Activated CD8-positive, alpha-beta T cell treated with anti-CD3 and anti-CD28 coated beads for 36 hours (primary cell): ENCODE data around the gene PERP. TPM values are rescaled to one million over a fixed set of nuclear protein-coding genes. Genes with fewer than 3 reads are reported as not detected.

Experiments used
- ATAC-seq: fragments of 200-7000 bp; cut with Tn5 transposase; one replicate; pipeline ENCODE4 v1.10.0; 2021; ENCODE audit warnings: mild to moderate bottlenecking, moderate library complexity
- CTCF ChIA-PET: fragments of 350-600 bp; sonication (Branson Sonifier 250); formaldehyde crosslinking; loops from one replicate; lab custom pipeline; 2021; ENCODE audit warnings: antibody characterized with exemption; lab: Charles Lee
- POLR2A ChIA-PET: fragments of 350-600 bp; sonication (Branson Sonifier 250); formaldehyde crosslinking; loops from one replicate; lab custom pipeline; 2021; ENCODE audit warnings: antibody characterized with exemption; lab: Charles Lee
- DNase-seq: peaks from one replicate; pipeline ENCODE4 v3.0.0-alpha.2; 2020
- H3K27ac Mint-ChIP-seq: one replicate; pipeline ENCODE4 v1.8.0; 2021; ENCODE audit warnings: mild to moderate bottlenecking, mixed read lengths
- H3K27me3 Mint-ChIP-seq: one replicate; pipeline ENCODE4 v1.8.0; 2021; ENCODE audit warnings: mixed read lengths
- H3K36me3 Mint-ChIP-seq: one replicate; pipeline ENCODE4 v1.8.0; 2021; ENCODE audit warnings: low read depth, mixed read lengths
- H3K4me1 Mint-ChIP-seq: one replicate; pipeline ENCODE4 v1.8.0; 2021; ENCODE audit warnings: low read depth, mixed read lengths
- H3K4me3 Mint-ChIP-seq: one replicate; pipeline ENCODE4 v1.8.0; 2021; ENCODE audit warnings: mild to moderate bottlenecking, moderate library complexity, mixed read lengths
- H3K9me3 Mint-ChIP-seq: one replicate; pipeline ENCODE4 v1.8.0; 2021; ENCODE audit warnings: mixed read lengths
- intact Hi-C: fragments of 100-400 bp; cut with micrococcal nuclease; formaldehyde crosslinking; loops from one replicate; pipeline ENCODE4 v1.10.0; 2022
- total RNA-seq, 2 experiments: library from RNA; stranded (reverse); gene quantifications; one replicate each; pipeline ENCODE4 v1.2.3, GENCODE V29; 2021
- TF ChIP-seq, protein P1 (sequence below): fragments of 200-600 bp; IDR thresholded peaks from one replicate; pipeline ENCODE4 v1.8.0; 2022; ENCODE audit warnings: antibody characterized with exemption, mild to moderate bottlenecking

The PERP gene
- 1 to 10 TPM; 3.7 to 4.5 TPM for total RNA-seq

DNA sequence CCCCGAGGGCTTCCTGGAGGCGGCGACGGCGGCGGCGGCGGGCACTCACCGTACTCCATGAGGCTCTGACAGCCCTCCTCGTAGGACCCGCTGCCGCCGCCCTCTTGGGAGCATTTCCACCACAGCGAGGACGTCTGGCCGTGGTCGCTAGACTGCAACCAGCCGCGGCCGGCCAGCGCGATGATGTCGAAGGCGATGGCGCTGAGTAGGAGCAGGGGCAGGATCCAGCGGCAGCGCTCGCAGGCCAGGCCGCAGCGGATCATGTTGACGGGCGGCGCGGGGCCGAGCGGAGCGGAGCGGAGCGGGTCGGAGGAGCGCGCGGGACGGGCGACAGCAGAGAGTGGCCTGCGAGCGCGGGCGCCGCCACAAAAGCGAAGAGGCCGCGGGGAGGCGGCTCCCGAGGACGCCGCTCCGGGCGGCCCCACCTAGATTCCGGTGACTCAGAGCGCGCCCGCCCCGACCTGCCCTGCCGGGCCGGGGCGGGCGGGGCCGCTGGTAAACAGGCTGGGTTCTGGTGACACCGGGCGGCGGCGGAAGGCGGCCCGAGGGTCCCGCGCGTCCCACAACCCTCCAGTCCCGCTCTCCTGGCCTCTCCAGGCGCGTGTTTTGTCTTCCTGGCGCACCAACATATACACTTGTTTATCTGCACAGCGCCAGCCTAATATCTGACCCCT is at the start of gene PERP:
PERP (minus strand) TSS at position 342 of the 674 bp plus-strand sequence; CDS start at position 263, 79 bp downstream.
- H3K36me3 Mint-ChIP-seq: no peaks in the 10 kb centered on the region
- ChIA-PET POLR2A (interaction anchor here (0.7 kb wide), 1 partner anchor 207 kb away, joined by 3 read pairs; no protein-coding TSS in a partner anchor), CTCF (interaction anchor here (0.6 to 3.3 kb wide), 10 partner anchors 9 to 411 kb away, joined by 3 to 111 read pairs (median 4); no protein-coding TSS in a partner anchor)
- peaks cover 39% of the 10 kb centered on the region for H3K27me3 Mint-ChIP-seq
- TF ChIP-seq, protein P1, sequence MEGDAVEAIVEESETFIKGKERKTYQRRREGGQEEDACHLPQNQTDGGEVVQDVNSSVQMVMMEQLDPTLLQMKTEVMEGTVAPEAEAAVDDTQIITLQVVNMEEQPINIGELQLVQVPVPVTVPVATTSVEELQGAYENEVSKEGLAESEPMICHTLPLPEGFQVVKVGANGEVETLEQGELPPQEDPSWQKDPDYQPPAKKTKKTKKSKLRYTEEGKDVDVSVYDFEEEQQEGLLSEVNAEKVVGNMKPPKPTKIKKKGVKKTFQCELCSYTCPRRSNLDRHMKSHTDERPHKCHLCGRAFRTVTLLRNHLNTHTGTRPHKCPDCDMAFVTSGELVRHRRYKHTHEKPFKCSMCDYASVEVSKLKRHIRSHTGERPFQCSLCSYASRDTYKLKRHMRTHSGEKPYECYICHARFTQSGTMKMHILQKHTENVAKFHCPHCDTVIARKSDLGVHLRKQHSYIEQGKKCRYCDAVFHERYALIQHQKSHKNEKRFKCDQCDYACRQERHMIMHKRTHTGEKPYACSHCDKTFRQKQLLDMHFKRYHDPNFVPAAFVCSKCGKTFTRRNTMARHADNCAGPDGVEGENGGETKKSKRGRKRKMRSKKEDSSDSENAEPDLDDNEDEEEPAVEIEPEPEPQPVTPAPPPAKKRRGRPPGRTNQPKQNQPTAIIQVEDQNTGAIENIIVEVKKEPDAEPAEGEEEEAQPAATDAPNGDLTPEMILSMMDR: no peak
- H3K4me1 Mint-ChIP-seq: peaks cover 16% of the 10 kb centered on the region
- intact Hi-C loops: loop anchor here (5.0 kb wide), 1 partner anchor 400 kb away; no protein-coding TSS in a partner anchor
- H3K27ac Mint-ChIP-seq: peak within 1 kb of the TSS; percentile 82
- no peaks in the 10 kb centered on the region for H3K9me3 Mint-ChIP-seq
- H3K4me3 Mint-ChIP-seq: peak within 1 kb of the TSS; percentile 87
- ATAC-seq (peak; percentile 90), DNase-seq (peak; percentile 76)

DNA sequence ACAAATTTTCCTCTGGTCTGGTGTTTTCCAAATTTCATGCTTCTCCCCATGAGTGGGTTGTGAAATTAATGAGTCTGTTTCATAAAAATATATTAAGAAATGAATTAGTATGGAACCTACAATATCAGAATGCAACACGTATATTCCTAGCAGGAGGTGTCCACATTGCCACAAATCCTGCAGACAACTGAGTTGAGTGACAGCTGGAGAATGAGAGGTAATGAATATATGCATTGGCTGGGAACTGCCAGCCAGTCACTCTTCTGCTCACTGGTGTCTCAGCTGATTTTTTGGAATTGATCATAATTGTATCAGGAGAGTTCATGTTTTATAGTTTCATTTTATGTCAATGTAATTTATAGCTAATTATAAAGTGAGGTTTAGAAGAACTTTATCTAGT is 48.2 kb upstream of the PERP start:
- ATAC-seq (no peak), DNase-seq (no peak)
- no peaks in the 10 kb centered on the region for H3K36me3 Mint-ChIP-seq
- H3K4me3 Mint-ChIP-seq: no peak overlapping the region
- POLR2A ChIA-PET: no interaction called here
- H3K27me3 Mint-ChIP-seq: peaks cover 36% of the 10 kb centered on the region
- intact Hi-C loops: no loop called here
- no peaks in the 10 kb centered on the region for H3K4me1 Mint-ChIP-seq
- TF ChIP-seq, protein P1: no peak
- no peak overlapping the region for H3K27ac Mint-ChIP-seq
- CTCF ChIA-PET: interaction anchor here (1.2 to 1.5 kb wide), 2 partner anchors 16 to 40 kb away, joined by 3 to 4 read pairs; no protein-coding TSS in a partner anchor
- H3K9me3 Mint-ChIP-seq: peaks cover 6% of the 10 kb centered on the region

DNA sequence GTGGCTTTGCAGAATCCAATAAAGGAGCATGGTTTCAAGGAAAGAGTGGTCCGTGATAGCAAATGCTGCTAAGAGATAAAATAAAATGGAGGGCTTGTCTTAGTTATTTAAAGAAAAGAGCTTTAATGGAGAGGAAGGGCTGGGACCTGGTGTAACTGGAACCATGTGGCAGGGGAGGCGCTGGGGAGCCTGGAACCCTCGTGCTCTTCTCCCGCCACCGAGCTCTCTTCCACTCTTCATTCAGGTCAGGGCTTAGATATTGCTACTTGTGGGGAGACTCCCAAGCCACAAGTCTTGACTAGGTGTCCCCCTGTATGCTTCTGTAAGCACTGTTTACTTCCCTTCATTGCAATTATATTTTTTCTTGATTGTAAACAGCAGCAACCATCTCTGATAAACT is 39.3 kb upstream of the PERP start:
- no peaks in the 10 kb centered on the region for H3K36me3 Mint-ChIP-seq
- no peak overlapping the region for H3K27ac Mint-ChIP-seq
- POLR2A ChIA-PET: no interaction called here
- H3K4me1 Mint-ChIP-seq: no peaks in the 10 kb centered on the region
- DNase-seq: no peak
- no peak overlapping the region for H3K4me3 Mint-ChIP-seq
- TF ChIP-seq, protein P1: no peak
- H3K9me3 Mint-ChIP-seq: peaks cover 4% of the 10 kb centered on the region
- intact Hi-C loops: no loop called here
- ATAC-seq: no peak
- H3K27me3 Mint-ChIP-seq: peaks cover 20% of the 10 kb centered on the region
- CTCF ChIA-PET: interaction anchor here (3.1 kb wide), 1 partner anchor 31 kb away, joined by 9 read pairs; no protein-coding TSS in a partner anchor

DNA sequence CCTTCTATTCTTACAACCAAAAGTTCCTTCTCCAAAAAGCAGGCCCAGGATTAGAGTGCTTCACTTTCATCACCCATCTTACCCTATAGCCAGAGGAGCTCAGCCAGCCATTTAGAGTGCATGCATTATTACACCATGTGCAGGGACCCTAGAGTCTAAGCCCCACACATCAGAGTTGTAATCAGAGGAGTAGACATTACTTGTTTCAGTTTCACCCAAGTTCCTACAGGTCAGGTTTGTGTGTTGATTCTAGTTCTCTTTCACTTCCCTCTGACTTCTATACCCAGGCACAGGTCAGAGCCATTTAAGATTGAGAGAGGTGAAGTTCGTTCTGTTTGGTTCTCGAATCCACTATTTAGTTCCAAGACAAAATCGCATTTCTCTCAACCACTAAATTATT is 38.2 kb upstream of the PERP start:
- Mint-ChIP-seq H3K9me3 (peaks cover 4% of the 10 kb centered on the region), H3K27me3 (peaks cover 22% of the 10 kb centered on the region), H3K36me3 (no peaks in the 10 kb centered on the region), H3K4me1 (no peaks in the 10 kb centered on the region), H3K4me3 (no peak overlapping the region), H3K27ac (no peak overlapping the region)
- ChIA-PET POLR2A (no interaction called here), CTCF (interaction anchor here (3.1 kb wide), 1 partner anchor 30 kb away, joined by 9 read pairs; no protein-coding TSS in a partner anchor)
- no peak for DNase-seq
- no peak for ATAC-seq
- intact Hi-C loops: no loop called here
- TF ChIP-seq, protein P1: no peak

DNA sequence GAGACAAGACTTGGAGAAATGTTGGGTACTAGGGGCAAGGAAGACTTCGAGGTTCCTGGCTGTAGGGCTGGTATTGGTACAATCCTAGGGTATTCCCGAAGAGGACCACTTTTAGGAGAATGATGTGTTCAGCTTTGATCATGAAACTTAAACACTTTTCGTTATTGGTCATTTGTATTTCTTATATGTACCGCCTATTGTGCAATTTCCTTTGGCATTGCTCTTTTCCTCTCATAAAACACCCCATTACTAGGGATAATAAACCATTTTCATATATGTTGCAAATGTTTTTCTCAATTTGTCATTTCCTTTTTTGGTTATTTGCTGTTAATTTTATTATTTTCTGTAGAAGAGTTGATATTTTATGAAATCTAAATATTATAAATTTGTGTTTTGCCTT is 35.6 kb upstream of the PERP start:
- H3K27me3 Mint-ChIP-seq: peaks cover 24% of the 10 kb centered on the region
- DNase-seq (no peak), ATAC-seq (no peak)
- H3K27ac Mint-ChIP-seq: no peak overlapping the region
- TF ChIP-seq, protein P1: no peak
- H3K4me3 Mint-ChIP-seq: no peak overlapping the region
- ChIA-PET CTCF (interaction anchor here (0.9 kb wide), 1 partner anchor 27 kb away, joined by 3 read pairs; no protein-coding TSS in a partner anchor), POLR2A (no interaction called here)
- no peaks in the 10 kb centered on the region for H3K4me1 Mint-ChIP-seq
- no peaks in the 10 kb centered on the region for H3K36me3 Mint-ChIP-seq
- intact Hi-C loops: no loop called here
- peaks cover 4% of the 10 kb centered on the region for H3K9me3 Mint-ChIP-seq
